SU-DHL-6 (cell line): Measurements from ENCODE around the gene OR6B2.

Source experiments
- H2AFZ ChIP-seq: fragments of 200-600 bp; sonication (generic); 2 replicates; pipeline ENCODE4 v1.6.1; 2014; ENCODE audit warnings: low read depth, mild to moderate bottlenecking, moderate library complexity, mixed read lengths, antibody characterized with exemption, low read length; ENCODE audit not compliant: severe bottlenecking
- H3F3A ChIP-seq: fragments of 200-600 bp; shearing (Covaris generic); 2 replicates; pipeline ENCODE4 v1.6.0; 2016; ENCODE audit warnings: antibody characterized with exemption, mild to moderate bottlenecking; ENCODE audit not compliant: insufficient read depth
- H3K27ac ChIP-seq: fragments of 200-600 bp; sonication (generic); 2 replicates; pipeline ENCODE4 v1.5.1; 2016; ENCODE audit warnings: low read depth, mild to moderate bottlenecking, low read length, moderate library complexity, mixed read lengths
- H3K27me3 ChIP-seq: fragments of 200-600 bp; sonication (generic), shearing (Covaris generic); 2 replicates; pipeline ENCODE4 v1.6.0; 2014; ENCODE audit warnings: mild to moderate bottlenecking, low read length
- H3K36me3 ChIP-seq: fragments of 200-600 bp; sonication (generic); 2 replicates; pipeline ENCODE4 v1.6.1; 2014; ENCODE audit warnings: mild to moderate bottlenecking, low read length, mixed read lengths
- H3K4me2 ChIP-seq: fragments of 300-600, 200-600 bp; shearing (Covaris generic), sonication (generic); 2 replicates; pipeline ENCODE4 v1.6.0; 2014; ENCODE audit warnings: low read length, low read depth, mild to moderate bottlenecking; ENCODE audit not compliant: poor library complexity, severe bottlenecking
- H3K4me3 ChIP-seq: fragments of 200-600 bp; sonication (generic); 2 replicates; pipeline ENCODE4 v1.5.1; 2014; ENCODE audit warnings: antibody characterized with exemption, low read length, mild to moderate bottlenecking, mixed read lengths; ENCODE audit not compliant: insufficient read depth, poor library complexity, severe bottlenecking
- H3K79me2 ChIP-seq: fragments of 200-600 bp; sonication (generic); 2 replicates; pipeline ENCODE4 v1.6.1; 2014; ENCODE audit warnings: mild to moderate bottlenecking, low read length, moderate library complexity; ENCODE audit not compliant: insufficient read depth
- H3K9ac ChIP-seq: fragments of 200-600 bp; sonication (generic); 2 replicates; pipeline ENCODE4 v1.7.0; 2014; ENCODE audit warnings: mild to moderate bottlenecking, low read length
- H3K9me2 ChIP-seq: fragments of 200-600 bp; sonication (generic); replicated peaks from 2 replicates; pipeline ENCODE4 v1.6.1; 2014; ENCODE audit warnings: low read length; ENCODE audit not compliant: insufficient read depth
- H3K9me3 ChIP-seq: fragments of 200-600 bp; sonication (generic); 2 replicates; pipeline ENCODE4 v1.6.1; 2014; ENCODE audit warnings: low read length, mixed read lengths; ENCODE audit not compliant: insufficient read depth
- H4K20me1 ChIP-seq: fragments of 200-600 bp; sonication (generic); 2 replicates; pipeline ENCODE4 v1.6.1; 2014; ENCODE audit warnings: low read depth, mild to moderate bottlenecking, antibody characterized with exemption, low read length, moderate library complexity, mixed read lengths
- CTCF ChIP-seq: fragments of 200-600 bp; sonication (generic); IDR thresholded peaks from one replicate; pipeline ENCODE4 v1.5.1; 2017; ENCODE audit warnings: antibody characterized with exemption, mild to moderate bottlenecking, low read length, moderate library complexity; ENCODE audit not compliant: insufficient read depth, poor library complexity, severe bottlenecking
- EZH2phosphoT487 ChIP-seq: fragments of 200-600 bp; sonication (generic), shearing (Covaris generic); conservative IDR thresholded peaks from 2 replicates; pipeline ENCODE4 v1.6.1; 2018; ENCODE audit warnings: mild to moderate bottlenecking, antibody characterized with exemption, low read length, moderate library complexity, mixed read lengths

The OR6B2 gene

GRCh38 chr2:240060977-240061591 lies 30.9 kb upstream of the OR6B2 start:
- no peaks in the 10 kb centered on the region for H3K9me2 ChIP-seq
- no peaks in the 10 kb centered on the region for H3K9me3 ChIP-seq
- no peak overlapping the region for H3K4me2 ChIP-seq
- H3F3A ChIP-seq: no peaks in the 10 kb centered on the region
- H3K27ac ChIP-seq: no peak overlapping the region
- no peak overlapping the region for H3K4me3 ChIP-seq
- no peaks in the 10 kb centered on the region for H3K79me2 ChIP-seq
- TF ChIP-seq CTCF (peak; percentile 43), EZH2phosphoT487 (no peak)
- H3K27me3 ChIP-seq: no peaks in the 10 kb centered on the region
- no peak overlapping the region for H3K9ac ChIP-seq
- H4K20me1 ChIP-seq: no peaks in the 10 kb centered on the region
- H3K36me3 ChIP-seq: no peaks in the 10 kb centered on the region
- H2AFZ ChIP-seq: no peak overlapping the region

- Histone ChIP-seq H3K9me2 (no peaks in the 10 kb centered on the region), H3K27me3 (no peaks in the 10 kb centered on the region), H2AFZ (no peak overlapping the region), H3K9ac (no peak overlapping the region), H3K27ac (no peak overlapping the region), H3K4me3 (no peak overlapping the region), H3K4me2 (no peak overlapping the region), H3K36me3 (no peaks in the 10 kb centered on the region), H3F3A (no peaks in the 10 kb centered on the region), H3K79me2 (no peaks in the 10 kb centered on the region), H3K9me3 (no peaks in the 10 kb centered on the region), H4K20me1 (no peaks in the 10 kb centered on the region)
- TF ChIP-seq CTCF (no peak), EZH2phosphoT487 (no peak)
These were observed 26.4 kb upstream of the OR6B2 start for GRCh38 chr2:240056678-240057077.

GRCh38 chr2:240055177-240055917 lies 25.1 kb upstream of the OR6B2 start:
- no peak overlapping the region for H2AFZ ChIP-seq
- H3K36me3 ChIP-seq: no peaks in the 10 kb centered on the region
- H3K4me2 ChIP-seq: no peak overlapping the region
- H3K9ac ChIP-seq: no peak overlapping the region
- H3K27me3 ChIP-seq: no peaks in the 10 kb centered on the region
- TF ChIP-seq CTCF: no peak
- TF ChIP-seq EZH2phosphoT487: no peak
- no peaks in the 10 kb centered on the region for H3K79me2 ChIP-seq
- H3K4me3 ChIP-seq: no peak overlapping the region
- no peaks in the 10 kb centered on the region for H3F3A ChIP-seq
- no peaks in the 10 kb centered on the region for H3K9me2 ChIP-seq
- no peaks in the 10 kb centered on the region for H3K9me3 ChIP-seq
- no peak overlapping the region for H3K27ac ChIP-seq
- no peaks in the 10 kb centered on the region for H4K20me1 ChIP-seq
